NCI-H1105 (cell line): ENCODE measurements around the gene ERCC1.
"Not testable (repeated sequence)": the region's sequence is repeated elsewhere in the genome, so short reads cannot be mapped to it uniquely, and the experiment has no call there.

Experiments used
- DNase-seq: peaks from one replicate; lab custom pipeline; 2025; lab: John Stamatoyannopoulos, UW

ERCC1 gene

GRCh38 chr19:45429896-45430295 is 6.2 kb upstream of the ERCC1 start:
- DNase-seq: not testable (repeated sequence)

- DNase-seq: no peak
Observed at GRCh38 chr19:45428384-45429231, 4.9 kb upstream of the ERCC1 start.

GRCh38 chr19:45424191-45425058 is 708 bp upstream of the ERCC1 start:
- no peak for DNase-seq

- DNase-seq: no peak
Observed at GRCh38 chr19:45423033-45423588, 606 bp downstream of the ERCC1 start.

- no peak for DNase-seq
Observed at GRCh38 chr19:45421947-45422498, 1.7 kb downstream of the ERCC1 start.

- no peak for DNase-seq
Observed at GRCh38 chr19:45420871-45421270, 2.8 kb downstream of the ERCC1 start.

- no peak for DNase-seq
Observed at GRCh38 chr19:45420356-45420755, 3.4 kb downstream of the ERCC1 start.

- DNase-seq: no peak
Observed at GRCh38 chr19:45419895-45420294, 3.8 kb downstream of the ERCC1 start.

GRCh38 chr19:45419396-45419795 is 4.3 kb downstream of the ERCC1 start:
- no peak for DNase-seq

- no peak for DNase-seq
Observed at GRCh38 chr19:45418802-45419201, 4.9 kb downstream of the ERCC1 start.

GRCh38 chr19:45417151-45417550 is 6.6 kb downstream of the ERCC1 start:
- no peak for DNase-seq

- no peak for DNase-seq
Observed at GRCh38 chr19:45414468-45414867, 9.2 kb downstream of the ERCC1 start.

GRCh38 chr19:45413497-45413896 is 10.2 kb downstream of the ERCC1 start:
- no peak for DNase-seq

- DNase-seq: not testable (repeated sequence)
Observed at GRCh38 chr19:45410330-45410729, 13.4 kb downstream of the ERCC1 start.

GRCh38 chr19:45409557-45409920 is 14.2 kb downstream of the ERCC1 start:
- no peak for DNase-seq

- no peak for DNase-seq
Observed at GRCh38 chr19:45408830-45409556, 14.7 kb downstream of the ERCC1 start.

GRCh38 chr19:45408121-45408520 is 15.6 kb downstream of the ERCC1 start:
- no peak for DNase-seq

GRCh38 chr19:45407585-45407984 is 16.1 kb downstream of the ERCC1 start:
- not testable (repeated sequence) for DNase-seq

GRCh38 chr19:45407091-45407375 is 16.7 kb downstream of the ERCC1 start:
- DNase-seq: no peak

GRCh38 chr19:45406226-45407090 is 17.3 kb downstream of the ERCC1 start, which contains the start of gene POLR1G:
Gene POLR1G, plus strand, starts transcription at chr19:45406644. Its CDS starts 53 bp downstream, at chr19:45406697.
- DNase-seq: peak; percentile 80
